DND-41 (cell line): ENCODE data around the gene CAPN5.

ENCODE experiments used
- CTCF ChIP-seq: IDR thresholded peaks from 2 replicates; pipeline ENCODE4 v1.5.1; 2012; ENCODE audit warnings: borderline replicate concordance, low read length, moderate library complexity, mild to moderate bottlenecking; ENCODE audit not compliant: poor library complexity, severe bottlenecking; ENCODE audit errors: extremely low read depth
- EZH2 ChIP-seq: IDR thresholded peaks from 3 replicates; pipeline ENCODE4 v1.6.1; 2012; ENCODE audit warnings: borderline replicate concordance, low read depth, mild to moderate bottlenecking, moderate library complexity, low read length, inconsistent platforms; ENCODE audit not compliant: severe bottlenecking

GRCh38 chr11:77167791-77168190, 101.0 kb downstream of the CAPN5 start:
- no peak for TF ChIP-seq EZH2
- no peak for TF ChIP-seq CTCF
